ENCODE measurements around the gene GALNT6. TPM values are rescaled to one million over a fixed set of nuclear protein-coding genes. Genes with fewer than 3 reads are reported as not detected.

The GALNT6 gene
- total RNA-seq, 3 donors from 2014 or later (not counting 1 experiment from before 2014, with no cell fraction given): 19.3 to 38.5 (median 33.9) TPM

DNA sequence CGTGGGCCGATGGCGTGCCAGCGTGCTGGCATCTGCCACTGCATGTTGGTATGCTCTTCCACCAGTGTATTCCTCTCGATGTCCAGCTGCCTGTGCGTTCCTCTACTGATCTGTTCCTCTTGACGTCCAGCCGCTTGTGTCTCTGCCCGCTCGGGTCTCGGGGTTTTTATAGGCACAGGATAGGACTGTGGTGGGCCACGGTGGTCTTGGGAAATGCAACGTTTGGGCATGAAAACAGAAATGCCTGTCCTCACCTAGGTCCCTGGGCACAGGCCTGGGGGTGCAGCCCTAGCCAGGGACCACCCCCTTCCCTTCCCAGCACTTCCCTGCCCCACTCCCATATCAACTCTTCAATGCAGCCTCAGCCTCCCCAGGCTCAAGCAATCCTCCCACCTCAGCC, 10.3 kb upstream of the GALNT6 start:
- Mint-ChIP-seq H3K36me3 (no peaks in the 10 kb centered on the region), H3K27ac (no peak overlapping the region), H3K4me3 (no peak overlapping the region)

DNA sequence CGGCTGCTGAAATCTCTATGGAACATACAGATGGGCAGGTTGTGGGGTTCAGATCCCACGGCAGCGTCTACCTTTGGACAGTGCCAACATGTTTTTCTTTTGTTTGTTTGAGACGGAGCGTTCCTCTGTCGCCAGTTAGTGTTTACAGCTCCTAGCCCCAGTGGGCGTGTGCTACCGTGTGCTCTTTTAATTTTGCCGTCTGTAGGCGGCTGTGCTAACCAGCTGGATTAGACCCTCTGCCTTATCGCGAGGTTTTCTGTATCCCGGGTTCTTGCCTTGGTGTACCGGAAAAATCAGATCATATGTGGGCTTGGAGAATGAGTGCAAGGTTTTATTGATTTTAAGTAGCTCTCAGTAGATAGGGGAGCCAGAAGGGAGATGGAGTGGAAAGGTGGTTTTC, 9.8 kb upstream of the GALNT6 start:
- no peaks in the 10 kb centered on the region for H3K27me3 Mint-ChIP-seq (ENCODE audit: low read depth in 2 of 2)

More for the DNA sequence above, 10.3 kb upstream of the GALNT6 start:
- no peak overlapping the region for H3K4me3 ChIP-seq (ENCODE audit: low read length)
- TF ChIP-seq, protein P1, sequence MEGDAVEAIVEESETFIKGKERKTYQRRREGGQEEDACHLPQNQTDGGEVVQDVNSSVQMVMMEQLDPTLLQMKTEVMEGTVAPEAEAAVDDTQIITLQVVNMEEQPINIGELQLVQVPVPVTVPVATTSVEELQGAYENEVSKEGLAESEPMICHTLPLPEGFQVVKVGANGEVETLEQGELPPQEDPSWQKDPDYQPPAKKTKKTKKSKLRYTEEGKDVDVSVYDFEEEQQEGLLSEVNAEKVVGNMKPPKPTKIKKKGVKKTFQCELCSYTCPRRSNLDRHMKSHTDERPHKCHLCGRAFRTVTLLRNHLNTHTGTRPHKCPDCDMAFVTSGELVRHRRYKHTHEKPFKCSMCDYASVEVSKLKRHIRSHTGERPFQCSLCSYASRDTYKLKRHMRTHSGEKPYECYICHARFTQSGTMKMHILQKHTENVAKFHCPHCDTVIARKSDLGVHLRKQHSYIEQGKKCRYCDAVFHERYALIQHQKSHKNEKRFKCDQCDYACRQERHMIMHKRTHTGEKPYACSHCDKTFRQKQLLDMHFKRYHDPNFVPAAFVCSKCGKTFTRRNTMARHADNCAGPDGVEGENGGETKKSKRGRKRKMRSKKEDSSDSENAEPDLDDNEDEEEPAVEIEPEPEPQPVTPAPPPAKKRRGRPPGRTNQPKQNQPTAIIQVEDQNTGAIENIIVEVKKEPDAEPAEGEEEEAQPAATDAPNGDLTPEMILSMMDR (IDR thresholded peaks at IDR 0.05): no peak
- no peak overlapping the region for H3K27ac ChIP-seq (ENCODE audit: low read length)
- Mint-ChIP-seq H3K4me1 (no peaks in the 10 kb centered on the region), H3K9me3 (no peaks in the 10 kb centered on the region), H3K27me3 (ENCODE audit: low read depth in 2 of 2) (no peaks in the 10 kb centered on the region)
- WGBS (ENCODE audit: insufficient coverage): 95% methylated on average over 13 of the region's 13 CpGs
- H3K4me1 ChIP-seq (ENCODE audit: control insufficient read depth, insufficient read depth, low read length): no peaks in the 10 kb centered on the region
- DNase-seq (no peak), ATAC-seq (no peak)
- H3K36me3 ChIP-seq (ENCODE audit: control insufficient read depth, insufficient read depth, low read length): no peaks in the 10 kb centered on the region
- intact Hi-C loops (cut with micrococcal nuclease): no loop called here
- no peaks in the 10 kb centered on the region for H3K9me3 ChIP-seq (ENCODE audit: control insufficient read depth, insufficient read depth, low read length)
- no peaks in the 10 kb centered on the region for H3K27me3 ChIP-seq (ENCODE audit: control insufficient read depth, insufficient read depth, low read length)

DNA sequence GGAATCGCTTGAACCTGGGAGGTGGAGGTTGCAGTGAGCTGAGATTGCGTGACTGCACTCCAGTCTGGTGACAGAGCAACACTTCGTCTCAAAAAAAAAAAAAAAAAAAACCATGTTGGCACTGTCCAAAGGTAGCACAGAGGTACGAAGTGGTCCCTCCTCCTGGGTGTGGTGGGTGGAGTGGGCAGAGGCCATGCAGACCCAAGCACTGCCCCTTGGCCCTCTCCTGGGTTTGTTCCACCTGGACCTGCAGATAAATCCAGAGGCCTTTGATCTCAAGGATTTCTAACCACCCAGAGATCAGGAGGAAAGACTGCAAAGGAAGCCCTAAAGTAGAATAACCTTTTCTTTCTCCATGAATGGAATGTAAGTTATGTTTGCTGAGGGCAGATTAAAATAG, 8.7 kb upstream of the GALNT6 start:
- TF ChIP-seq, protein P1 (IDR thresholded peaks at IDR 0.05): no peak
- Mint-ChIP-seq H3K9me3 (no peaks in the 10 kb centered on the region), H3K36me3 (no peaks in the 10 kb centered on the region), H3K27ac (no peak overlapping the region), H3K27me3 (ENCODE audit: low read depth in 2 of 2) (no peaks in the 10 kb centered on the region), H3K4me1 (peaks cover 15% of the 10 kb centered on the region in 2 donors), H3K4me3 (no peak overlapping the region)
- Histone ChIP-seq H3K36me3 (ENCODE audit: control insufficient read depth, insufficient read depth, low read length) (no peaks in the 10 kb centered on the region), H3K9me3 (ENCODE audit: control insufficient read depth, insufficient read depth, low read length) (no peaks in the 10 kb centered on the region), H3K27me3 (ENCODE audit: control insufficient read depth, insufficient read depth, low read length) (no peaks in the 10 kb centered on the region), H3K4me3 (ENCODE audit: low read length) (no peak overlapping the region), H3K27ac (ENCODE audit: low read length) (no peak overlapping the region), H3K4me1 (ENCODE audit: control insufficient read depth, insufficient read depth, low read length) (peaks cover 11% of the 10 kb centered on the region)
- intact Hi-C loops (cut with micrococcal nuclease): no loop called here
- ATAC-seq (no peak), DNase-seq (no peak)
- WGBS (ENCODE audit: insufficient coverage): 70% methylated on average over 4 of the region's 4 CpGs

More for the DNA sequence above, 9.8 kb upstream of the GALNT6 start:
- no peaks in the 10 kb centered on the region for H3K36me3 ChIP-seq (ENCODE audit: control insufficient read depth, insufficient read depth, low read length)
- TF ChIP-seq, protein P1 (IDR thresholded peaks at IDR 0.05): no peak
- no peak overlapping the region for H3K4me3 ChIP-seq (ENCODE audit: low read length)
- DNase-seq (no peak), ATAC-seq (no peak)
- no peak overlapping the region for H3K4me3 Mint-ChIP-seq
- H3K9me3 ChIP-seq (ENCODE audit: control insufficient read depth, insufficient read depth, low read length): no peaks in the 10 kb centered on the region
- no peaks in the 10 kb centered on the region for H3K9me3 Mint-ChIP-seq
- no peak overlapping the region for H3K27ac Mint-ChIP-seq
- WGBS (ENCODE audit: insufficient coverage): 95% methylated on average over 14 of the region's 14 CpGs
- H3K36me3 Mint-ChIP-seq: no peaks in the 10 kb centered on the region
- peaks cover 4% of the 10 kb centered on the region in 2 donors for H3K4me1 Mint-ChIP-seq
- no peaks in the 10 kb centered on the region for H3K4me1 ChIP-seq (ENCODE audit: control insufficient read depth, insufficient read depth, low read length)
- no peak overlapping the region for H3K27ac ChIP-seq (ENCODE audit: low read length)
- H3K27me3 ChIP-seq (ENCODE audit: control insufficient read depth, insufficient read depth, low read length): no peaks in the 10 kb centered on the region
- intact Hi-C loops (cut with micrococcal nuclease): no loop called here

DNA sequence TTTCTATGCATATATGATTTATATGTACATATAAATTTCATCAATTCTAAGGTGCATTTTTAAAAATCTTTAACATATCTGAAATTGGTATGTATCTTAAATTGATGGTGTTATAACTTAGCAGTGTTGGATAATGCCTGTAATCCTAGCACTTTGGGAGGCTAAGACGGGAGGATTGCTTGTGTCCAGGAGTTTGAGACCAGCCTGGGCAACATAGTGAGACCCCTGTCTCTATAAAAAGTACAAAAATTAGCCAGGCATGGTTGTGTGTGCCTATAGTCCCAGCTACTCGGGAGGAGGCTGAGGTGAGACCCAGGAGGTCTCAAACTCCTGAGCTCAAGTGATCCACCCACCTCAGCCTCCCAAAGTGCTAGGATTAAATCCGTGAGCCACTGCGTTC, 6.5 kb upstream of the GALNT6 start:
- Mint-ChIP-seq H3K9me3 (no peaks in the 10 kb centered on the region), H3K27ac (no peak overlapping the region), H3K4me3 (no peak overlapping the region), H3K4me1 (peaks cover 34 to 37% of the 10 kb centered on the region in 2 donors), H3K36me3 (no peaks in the 10 kb centered on the region), H3K27me3 (ENCODE audit: low read depth in 2 of 2) (no peaks in the 10 kb centered on the region)
- Histone ChIP-seq H3K4me1 (ENCODE audit: control insufficient read depth, insufficient read depth, low read length) (peaks cover 33% of the 10 kb centered on the region), H3K4me3 (ENCODE audit: low read length) (no peak overlapping the region), H3K9me3 (ENCODE audit: control insufficient read depth, insufficient read depth, low read length) (no peaks in the 10 kb centered on the region), H3K36me3 (ENCODE audit: control insufficient read depth, insufficient read depth, low read length) (no peaks in the 10 kb centered on the region), H3K27ac (ENCODE audit: low read length) (no peak overlapping the region), H3K27me3 (ENCODE audit: control insufficient read depth, insufficient read depth, low read length) (no peaks in the 10 kb centered on the region)
- DNase-seq: no peak
- TF ChIP-seq, protein P1 (IDR thresholded peaks at IDR 0.05): no peak
- intact Hi-C loops (cut with micrococcal nuclease): no loop called here
- 92% methylated on average over 4 of the region's 4 CpGs for WGBS (ENCODE audit: insufficient coverage)
- ATAC-seq: no peak

All from natural killer cell (primary cell).